Activated CD8-positive, alpha-beta memory T cell treated with anti-CD3 and anti-CD28 coated beads, Interleukin-2, amount 50 U/mL, for 1 hour (primary cell): ENCODE results near the gene MUC6.

Experiments used
- DNase-seq: peaks from one replicate; pipeline ENCODE4 v3.0.0-alpha.2; 2020; ENCODE audit errors: extremely low read depth

Gene MUC6

GRCh38 chr11:1008001-1008802 is 28.3 kb downstream of the MUC6 start:
- DNase-seq = no peak

DNA sequence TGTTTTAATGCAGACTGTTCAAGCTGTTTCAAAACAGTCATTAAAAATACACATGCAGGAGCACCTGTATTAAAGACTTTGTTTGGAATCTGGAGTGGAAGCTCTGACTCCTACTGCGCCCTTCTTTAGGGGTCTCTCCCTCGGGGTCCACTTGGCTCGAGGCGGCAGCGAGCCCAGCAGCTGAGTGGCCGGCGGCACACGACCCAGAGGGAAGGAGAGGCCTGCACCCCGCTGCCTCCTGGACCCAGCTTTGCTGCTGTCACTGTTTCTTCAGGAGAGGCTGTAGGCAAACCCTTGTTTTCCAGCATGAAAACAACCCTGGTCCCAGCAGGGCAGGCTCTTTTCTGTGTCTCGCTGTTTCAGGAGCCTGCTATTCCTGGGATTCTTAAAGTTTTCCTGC is 29.2 kb downstream of the MUC6 start:
- DNase-seq = no peak

- no peak for DNase-seq
These were observed 29.8 kb downstream of the MUC6 start for GRCh38 chr11:1006762-1007161.

DNA sequence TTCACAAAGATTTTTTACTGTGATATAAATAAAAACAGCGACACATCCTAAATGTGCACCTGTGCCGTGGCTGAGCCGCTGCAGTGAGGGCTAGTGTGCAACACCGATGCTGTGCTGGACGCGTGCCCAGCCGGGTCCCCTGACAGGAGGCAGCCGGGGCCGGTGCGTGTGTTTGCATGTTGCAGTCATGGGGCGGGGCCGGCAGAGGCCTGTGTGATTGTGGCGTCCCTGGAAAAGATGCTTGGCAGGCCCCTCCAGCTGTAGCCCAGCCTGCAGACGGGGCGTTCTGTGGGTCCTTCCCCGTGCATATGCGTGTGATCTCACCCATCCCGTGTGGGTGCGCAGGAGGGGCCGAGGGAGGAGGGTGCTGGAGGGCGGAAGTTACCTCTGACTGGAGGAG is 30.6 kb downstream of the MUC6 start:
- no peak for DNase-seq

GRCh38 chr11:1003159-1003558 is 33.4 kb downstream of the MUC6 start:
- no peak for DNase-seq

GRCh38 chr11:1002406-1002984 is 34.0 kb downstream of the MUC6 start:
- no peak for DNase-seq

DNA sequence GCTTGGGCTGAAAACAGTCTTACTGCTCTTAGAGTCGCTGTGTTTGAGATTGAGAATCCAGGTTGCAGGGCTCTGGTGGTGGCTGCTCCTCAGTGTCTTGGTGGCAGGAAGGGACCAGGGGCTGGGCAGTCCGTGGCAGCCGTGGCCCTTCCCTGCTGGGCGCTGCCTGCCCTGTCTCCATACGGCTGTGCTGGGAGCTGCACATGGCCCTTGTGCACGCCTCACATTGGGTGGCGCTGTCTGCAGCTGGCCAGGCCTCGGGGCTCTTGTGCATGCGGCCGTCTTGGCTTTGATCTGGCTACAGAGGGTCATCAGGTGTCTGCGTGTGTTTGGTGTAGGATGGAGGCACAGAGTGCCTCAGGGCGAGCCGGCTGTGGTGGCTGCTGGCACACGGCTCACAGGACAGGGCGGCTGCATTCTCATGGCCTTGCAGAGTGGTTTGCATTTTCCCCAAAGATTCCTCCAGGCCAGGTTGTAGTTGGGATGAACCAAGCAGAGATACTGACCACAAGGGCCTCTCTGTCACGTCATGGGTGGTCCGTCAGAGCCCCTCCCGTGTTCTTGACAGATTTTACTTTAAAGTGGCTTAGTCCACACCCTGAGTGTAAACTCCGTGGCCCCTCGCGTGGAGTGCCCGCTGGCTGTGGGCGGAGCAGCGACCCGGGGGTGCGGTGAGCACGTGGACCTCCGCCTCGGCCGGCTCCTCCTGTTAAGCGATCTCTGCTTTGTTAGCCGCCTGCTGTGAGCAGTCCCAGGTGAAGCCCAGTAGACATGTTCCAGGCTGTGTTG is 34.7 kb downstream of the MUC6 start:
- no peak for DNase-seq

GRCh38 chr11:1000357-1001278 is 35.9 kb downstream of the MUC6 start:
- no peak for DNase-seq

DNA sequence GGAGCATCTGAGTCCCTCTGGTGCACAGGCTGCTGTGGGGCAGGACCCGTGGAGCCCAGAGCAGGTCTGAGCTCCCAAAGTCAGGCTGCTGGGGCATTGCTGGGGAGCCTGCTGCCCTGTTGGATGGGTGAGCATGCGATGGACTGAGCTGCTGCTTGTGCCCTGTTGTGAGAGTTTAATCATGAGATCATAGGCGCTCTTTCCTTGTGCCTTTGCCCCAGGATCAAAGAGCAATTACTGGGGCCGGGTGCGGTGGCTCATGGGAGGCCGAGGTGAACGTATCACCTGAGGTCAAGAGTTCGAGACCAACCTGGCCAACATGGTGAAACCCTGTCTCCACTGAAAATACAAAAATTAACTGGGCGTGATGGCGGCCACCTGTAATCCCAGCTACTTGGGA is 37.5 kb downstream of the MUC6 start:
- DNase-seq = no peak

- no peak for DNase-seq
These were observed 38.6 kb downstream of the MUC6 start for GRCh38 chr11:997907-998306.

DNA sequence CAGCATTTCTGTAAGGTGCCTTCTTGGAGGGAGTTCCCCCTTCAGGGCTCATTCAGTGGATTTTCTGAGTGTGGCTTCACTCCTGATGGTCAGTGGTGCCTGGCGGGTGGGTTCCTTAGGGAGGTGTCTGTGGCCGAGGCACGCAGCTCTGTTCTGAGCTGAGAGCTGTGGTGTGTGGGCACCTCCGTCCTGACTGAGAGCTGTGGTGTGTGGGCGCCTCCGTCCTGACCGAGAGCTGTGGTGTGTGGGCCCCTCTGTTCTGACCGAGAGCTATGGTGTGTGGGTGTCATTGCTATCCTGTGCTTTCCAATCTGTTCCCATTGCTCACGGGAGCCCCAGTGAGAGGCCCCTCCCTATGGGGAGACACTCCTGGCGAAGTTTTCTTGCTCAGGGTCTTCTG is 39.8 kb downstream of the MUC6 start:
- no peak for DNase-seq

GRCh38 chr11:995752-996420 is 40.6 kb downstream of the MUC6 start:
- DNase-seq = no peak

GRCh38 chr11:995044-995751 is 41.3 kb downstream of the MUC6 start:
- no peak for DNase-seq

GRCh38 chr11:993632-994167 is 42.8 kb downstream of the MUC6 start:
- DNase-seq = no peak

DNA sequence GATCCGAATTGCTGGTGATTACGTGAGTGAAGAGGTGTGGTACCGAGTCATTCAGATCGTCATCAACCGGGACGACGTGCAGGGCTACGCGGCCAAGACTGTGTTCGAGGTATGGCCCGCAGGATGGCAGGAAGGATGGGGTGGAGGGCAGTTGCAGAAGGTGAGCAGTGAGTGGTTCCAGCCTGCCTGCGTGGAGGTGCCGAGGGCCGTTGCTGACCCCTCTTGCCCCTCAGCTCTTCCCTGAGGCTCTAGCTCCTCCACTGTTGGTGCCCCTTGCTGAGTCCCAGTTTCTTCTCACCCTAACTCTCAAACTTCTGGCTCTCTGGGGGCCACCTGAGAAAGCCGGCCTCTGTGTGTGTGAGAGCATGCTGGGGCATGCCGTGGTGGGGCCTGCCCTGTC is 43.9 kb downstream of the MUC6 start:
- DNase-seq = no peak

DNA sequence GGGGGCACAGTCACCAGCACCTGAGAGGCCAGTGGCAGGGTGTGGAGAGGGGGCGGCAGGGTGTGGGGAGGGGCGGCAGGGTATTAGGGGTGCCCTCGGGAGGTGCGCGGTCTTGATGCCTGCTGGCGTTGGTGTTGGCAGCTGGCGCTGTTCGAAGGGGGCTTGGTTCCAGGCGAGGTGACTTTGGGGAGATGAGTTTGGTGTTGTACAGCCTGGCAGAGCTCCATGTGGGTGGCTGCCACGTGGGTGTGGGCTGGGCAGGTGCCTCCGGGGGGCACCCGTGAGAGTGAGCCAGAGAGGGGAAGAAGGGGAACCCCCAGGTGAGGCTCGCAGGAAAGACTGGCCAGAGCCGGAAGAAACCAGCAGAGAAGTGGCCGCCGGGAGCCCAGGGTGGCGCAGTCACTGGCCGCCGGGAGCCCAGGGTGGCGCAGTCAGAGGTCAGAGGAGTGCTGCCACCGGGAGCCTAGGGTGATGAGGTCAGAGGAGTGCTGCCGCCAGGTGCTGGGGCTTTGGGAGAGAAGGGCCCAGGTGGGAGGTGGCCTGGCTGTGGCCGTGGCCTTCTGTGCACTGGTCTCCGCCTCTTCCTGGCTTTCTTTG is 44.7 kb downstream of the MUC6 start:
- no peak for DNase-seq

- no peak for DNase-seq
These were observed 45.5 kb downstream of the MUC6 start for GRCh38 chr11:991034-991433.

- no peak for DNase-seq
These were observed 46.4 kb downstream of the MUC6 start for GRCh38 chr11:990101-990500.

- DNase-seq = no peak
These were observed 48.8 kb downstream of the MUC6 start for GRCh38 chr11:987671-988070.

GRCh38 chr11:986952-987305 is 49.6 kb downstream of the MUC6 start:
- no peak for DNase-seq
